ENCODE data around the gene PAPOLB. TPM values are rescaled to one million over a fixed set of nuclear protein-coding genes. Genes with fewer than 3 reads are reported as not detected.
"Not testable (repeated sequence)": the region's sequence is repeated elsewhere in the genome, so short reads cannot be mapped to it uniquely, and the experiment has no call there.

Gene PAPOLB
- total and polyA plus RNA-seq, 4 donors, result 0.01 to 1.9 (median 0.14) TPM

DNA sequence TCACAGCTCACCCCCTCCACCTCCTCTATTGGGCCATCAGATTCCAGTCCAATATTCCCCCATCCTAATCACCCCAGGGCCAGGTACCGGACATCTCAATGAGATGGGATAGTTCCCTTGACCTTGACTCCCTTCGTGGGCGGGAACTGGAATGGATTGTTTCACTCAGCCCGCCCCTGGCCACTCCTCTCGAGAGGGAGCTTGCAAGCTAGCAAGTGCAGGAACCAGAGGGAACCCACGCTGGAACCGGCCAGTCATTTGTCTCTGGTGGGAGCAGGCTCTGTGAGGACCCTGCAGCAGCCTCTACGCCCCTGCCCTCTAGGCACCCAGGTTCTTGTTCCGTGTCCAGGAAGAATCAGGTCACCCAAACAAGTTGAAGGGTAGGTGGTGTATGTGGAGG, 32.7 kb upstream of the PAPOLB start:
- Histone ChIP-seq H3K27ac (ENCODE audit: low read depth in 1 of 2, low read length in 1 of 2) (no peak overlapping the region), H3K9ac (ENCODE audit: insufficient read depth in 1 of 2, low read length in 2 of 2) (no peak overlapping the region), H3K27me3 (ENCODE audit: control insufficient read depth in 3 of 3, insufficient read depth in 3 of 3, low read length in 2 of 3) (no peaks in the 10 kb centered on the region), H3K4me3 (no peak overlapping the region), H3K9me3 (ENCODE audit: control insufficient read depth in 4 of 4, insufficient read depth in 3 of 4, low read length in 3 of 4) (peaks cover 0 to 3% (median 0%) of the 10 kb centered on the region in 4 donors), H3K4me1 (ENCODE audit: control insufficient read depth in 5 of 5, insufficient read depth in 5 of 5, low read length in 5 of 5) (no peaks in the 10 kb centered on the region), H3K36me3 (ENCODE audit: control insufficient read depth in 4 of 4, insufficient read depth in 4 of 4, low read length in 4 of 4) (no peaks in the 10 kb centered on the region)
- WGBS, 2 donors, result 90 to 95% methylated on average over 9 of the region's 9 CpGs
- no peak for ATAC-seq (ENCODE audit: insufficient read depth, low FRiP score)
- no peak for DNase-seq
- TF ChIP-seq, protein P1, sequence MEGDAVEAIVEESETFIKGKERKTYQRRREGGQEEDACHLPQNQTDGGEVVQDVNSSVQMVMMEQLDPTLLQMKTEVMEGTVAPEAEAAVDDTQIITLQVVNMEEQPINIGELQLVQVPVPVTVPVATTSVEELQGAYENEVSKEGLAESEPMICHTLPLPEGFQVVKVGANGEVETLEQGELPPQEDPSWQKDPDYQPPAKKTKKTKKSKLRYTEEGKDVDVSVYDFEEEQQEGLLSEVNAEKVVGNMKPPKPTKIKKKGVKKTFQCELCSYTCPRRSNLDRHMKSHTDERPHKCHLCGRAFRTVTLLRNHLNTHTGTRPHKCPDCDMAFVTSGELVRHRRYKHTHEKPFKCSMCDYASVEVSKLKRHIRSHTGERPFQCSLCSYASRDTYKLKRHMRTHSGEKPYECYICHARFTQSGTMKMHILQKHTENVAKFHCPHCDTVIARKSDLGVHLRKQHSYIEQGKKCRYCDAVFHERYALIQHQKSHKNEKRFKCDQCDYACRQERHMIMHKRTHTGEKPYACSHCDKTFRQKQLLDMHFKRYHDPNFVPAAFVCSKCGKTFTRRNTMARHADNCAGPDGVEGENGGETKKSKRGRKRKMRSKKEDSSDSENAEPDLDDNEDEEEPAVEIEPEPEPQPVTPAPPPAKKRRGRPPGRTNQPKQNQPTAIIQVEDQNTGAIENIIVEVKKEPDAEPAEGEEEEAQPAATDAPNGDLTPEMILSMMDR (IDR thresholded peaks at IDR 0.05; ENCODE audit: control extremely low read depth, extremely low read depth), result no peak

DNA sequence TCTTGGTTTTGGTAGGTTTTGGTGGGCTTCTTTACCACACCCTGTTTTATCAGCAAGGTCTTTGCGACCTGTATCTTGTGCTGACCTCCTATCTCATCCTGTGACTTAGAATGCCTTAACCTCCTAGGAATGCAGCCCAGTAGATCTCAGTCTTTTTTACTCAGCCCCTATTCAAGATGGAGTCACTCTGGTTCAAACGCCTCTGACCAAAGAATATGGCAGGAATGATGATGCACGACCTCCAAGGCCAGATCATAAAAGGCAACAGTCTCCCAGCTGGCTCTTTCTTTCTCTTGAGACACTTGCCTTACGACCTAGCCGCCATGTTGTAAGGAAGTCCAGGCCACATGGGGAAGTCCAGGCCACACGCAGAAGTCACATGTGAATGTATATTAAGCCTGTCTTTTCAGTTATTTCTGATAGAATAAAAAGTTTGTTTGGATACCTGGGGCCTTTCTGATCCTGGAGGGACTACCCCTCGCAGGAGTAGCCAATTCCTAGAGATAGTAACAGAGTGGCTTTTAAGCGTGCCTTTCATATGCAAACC, 32.2 kb upstream of the PAPOLB start:
- no peak for ATAC-seq (ENCODE audit: insufficient read depth, low FRiP score)
- 88 to 91% methylated on average over 8 of the region's 8 CpGs for WGBS, 2 donors
- TF ChIP-seq, protein P1 (IDR thresholded peaks at IDR 0.05; ENCODE audit: control extremely low read depth, extremely low read depth), result no peak
- no peak for DNase-seq
- no peak overlapping the region for H3K9ac ChIP-seq (ENCODE audit: insufficient read depth in 1 of 2, low read length in 2 of 2)
- no peaks in the 10 kb centered on the region for H3K4me1 ChIP-seq (ENCODE audit: control insufficient read depth in 5 of 5, insufficient read depth in 5 of 5, low read length in 5 of 5)
- H3K27me3 ChIP-seq (ENCODE audit: control insufficient read depth in 3 of 3, insufficient read depth in 3 of 3, low read length in 2 of 3), result no peaks in the 10 kb centered on the region
- no peak overlapping the region for H3K27ac ChIP-seq (ENCODE audit: low read depth in 1 of 2, low read length in 1 of 2)
- H3K4me3 ChIP-seq, result no peak overlapping the region
- peaks cover 0 to 3% (median 0%) of the 10 kb centered on the region in 4 donors for H3K9me3 ChIP-seq (ENCODE audit: control insufficient read depth in 4 of 4, insufficient read depth in 3 of 4, low read length in 3 of 4)
- no peaks in the 10 kb centered on the region for H3K36me3 ChIP-seq (ENCODE audit: control insufficient read depth in 4 of 4, insufficient read depth in 4 of 4, low read length in 4 of 4)

DNA sequence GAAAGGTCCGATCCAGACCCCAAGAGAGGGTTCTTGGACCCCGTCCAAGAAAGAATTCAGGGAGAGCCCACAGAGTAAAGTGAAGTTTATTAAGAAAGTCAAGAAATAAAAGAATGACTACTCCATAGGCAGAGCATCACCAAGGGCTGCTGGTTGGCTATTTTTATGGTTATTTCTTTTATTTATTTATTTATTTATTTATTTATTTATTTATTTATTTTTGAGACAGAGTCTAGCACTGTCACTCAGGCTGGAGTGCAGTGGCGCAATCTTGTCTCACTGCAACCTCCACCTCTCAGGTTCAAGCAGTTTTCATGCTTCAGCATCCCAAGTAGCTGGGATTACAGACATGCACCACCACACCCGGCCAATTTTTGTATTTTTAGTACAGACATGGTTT, 31.4 kb upstream of the PAPOLB start:
- H3K4me3 ChIP-seq; ATAC-seq (ENCODE audit: insufficient read depth, low FRiP score); DNase-seq; H3K27me3 ChIP-seq (ENCODE audit: control insufficient read depth in 3 of 3, insufficient read depth in 3 of 3, low read length in 2 of 3); H3K4me1 ChIP-seq (ENCODE audit: control insufficient read depth in 5 of 5, insufficient read depth in 5 of 5, low read length in 5 of 5); H3K9ac ChIP-seq (ENCODE audit: insufficient read depth in 1 of 2, low read length in 2 of 2); H3K9me3 ChIP-seq (ENCODE audit: control insufficient read depth in 4 of 4, insufficient read depth in 3 of 4, low read length in 3 of 4); H3K27ac ChIP-seq (ENCODE audit: low read depth in 1 of 2, low read length in 1 of 2); H3K36me3 ChIP-seq (ENCODE audit: control insufficient read depth in 4 of 4, insufficient read depth in 4 of 4, low read length in 4 of 4): not testable (repeated sequence)
- WGBS, 2 donors, result 82 to 92% methylated on average over 4 of the region's 4 CpGs

DNA sequence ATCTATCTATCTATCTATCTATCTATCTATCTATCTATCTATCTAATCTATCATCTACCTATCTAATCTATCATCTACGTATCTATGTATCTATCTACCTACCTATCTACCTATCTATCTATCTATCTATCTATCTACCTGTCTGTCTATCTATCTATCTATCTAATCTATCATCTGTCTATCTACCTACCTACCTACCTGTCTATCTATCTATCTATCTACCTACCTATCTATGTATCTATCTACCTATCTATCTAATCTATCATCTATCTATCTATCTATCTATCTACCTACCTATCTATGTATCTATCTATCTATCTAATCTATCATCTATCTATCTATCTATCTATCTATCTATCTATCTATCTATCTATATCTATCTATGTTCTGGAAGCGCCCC, 29.7 kb upstream of the PAPOLB start:
- not testable (repeated sequence) for H3K4me1 ChIP-seq (ENCODE audit: control insufficient read depth in 5 of 5, insufficient read depth in 5 of 5, low read length in 5 of 5); ATAC-seq (ENCODE audit: insufficient read depth, low FRiP score); H3K4me3 ChIP-seq; H3K36me3 ChIP-seq (ENCODE audit: control insufficient read depth in 4 of 4, insufficient read depth in 4 of 4, low read length in 4 of 4); H3K27me3 ChIP-seq (ENCODE audit: control insufficient read depth in 3 of 3, insufficient read depth in 3 of 3, low read length in 2 of 3); H3K9ac ChIP-seq (ENCODE audit: insufficient read depth in 1 of 2, low read length in 2 of 2); DNase-seq; H3K9me3 ChIP-seq (ENCODE audit: control insufficient read depth in 4 of 4, insufficient read depth in 3 of 4, low read length in 3 of 4); H3K27ac ChIP-seq (ENCODE audit: low read depth in 1 of 2, low read length in 1 of 2)
- WGBS, 2 donors, result 71 to 80% methylated on average over 2 of the region's 2 CpGs
